Endothelial cell of umbilical vein (primary cell): ENCODE data around the gene FAM111B. TPM values are rescaled to one million over a fixed set of nuclear protein-coding genes. Genes with fewer than 3 reads are reported as not detected.

Experiments
- Bru-seq: library from RNA; stranded (reverse); fragments of 400-500 nt; gene quantifications from one replicate; lab custom pipeline; 2021; lab: Mats Ljungman, UMichigan
- BruChase-seq, 2 experiments: library from RNA; stranded (reverse); fragments of 400-500 nt; gene quantifications; one replicate each; lab custom pipeline; 2021; lab: Mats Ljungman, UMichigan
- BruUV-seq: library from RNA; stranded (reverse); fragments of 400-500 nt; replicated peaks from 2 replicates; lab custom pipeline; 2021; lab: Mats Ljungman, UMichigan
- CTCF ChIA-PET: fragments of 300-600, 350-600 bp; sonication (Branson Sonifier 250); formaldehyde crosslinking; loops from one replicate; lab custom pipeline; 2021; ENCODE audit warnings: antibody characterized with exemption, inconsistent platforms; lab: Charles Lee
- POLR2A ChIA-PET: fragments of 300-600, 350-600 bp; sonication (Branson Sonifier 250); formaldehyde crosslinking; loops from one replicate; lab custom pipeline; 2021; ENCODE audit warnings: antibody characterized with exemption, inconsistent platforms; lab: Charles Lee
- DNase-seq: peaks from one replicate; pipeline ENCODE4 v3.0.0-alpha.2; 2011; ENCODE audit warnings: low read depth, low spot score
- FAIRE-seq: peaks from 2 replicates; lab custom pipeline; 2011; peaks lifted over from hg19 to GRCh38; lab: Jason Lieb, UNC
- H2AFZ ChIP-seq: 2 replicates; pipeline ENCODE4 v1.6.0; 2012; ENCODE audit warnings: low read depth, low read length, control low read depth, inconsistent platforms
- H3K27ac ChIP-seq: 2 replicates; pipeline ENCODE4 v1.5.1; 2011; ENCODE audit warnings: low read depth, mild to moderate bottlenecking, control low read depth, low read length, moderate library complexity; ENCODE audit not compliant: insufficient read depth
- H3K27me3 ChIP-seq, 2 experiments: 2 replicates each; pipeline versions ENCODE4 v1.6.0 to v1.6.1; 2011; ENCODE audit warnings: low read length in 2 of 2, mixed read lengths in 1 of 2; ENCODE audit not compliant: control insufficient read depth in 2 of 2, insufficient read depth in 2 of 2
- H3K36me3 ChIP-seq, 2 experiments: 2 replicates in 1 of 2; 3 replicates in 1 of 2; pipeline ENCODE4 v1.5.1; 2011; ENCODE audit warnings: low read length in 2 of 2, mild to moderate bottlenecking in 1 of 2, moderate library complexity in 1 of 2; ENCODE audit not compliant: control insufficient read depth in 2 of 2, insufficient read depth in 2 of 2; ENCODE audit errors: extremely low read depth in 1 of 2
- H3K4me1 ChIP-seq: 3 replicates; pipeline ENCODE4 v1.5.1; 2011; ENCODE audit warnings: mild to moderate bottlenecking, low read length; ENCODE audit not compliant: control insufficient read depth, insufficient read depth; ENCODE audit errors: extremely low read depth
- H3K4me2 ChIP-seq: 2 replicates; pipeline ENCODE4 v1.6.1; 2011; ENCODE audit warnings: low read length, control low read depth, mixed read lengths; ENCODE audit not compliant: insufficient read depth
- H3K4me3 ChIP-seq, 3 experiments: fragments of 200-600 bp in 1 of 3; sonication (generic), shearing (Covaris generic) in 1 of 3; replicated peaks in 1 of 3; 2 replicates each; pipeline ENCODE4 v1.5.1; 2011 to 2016; ENCODE audit warnings: control low read depth in 3 of 3, low read length in 3 of 3, mild to moderate bottlenecking in 2 of 3, inconsistent platforms in 1 of 3, low read depth in 1 of 3, moderate library complexity in 1 of 3; ENCODE audit not compliant: insufficient read depth in 1 of 3
- H3K79me2 ChIP-seq: 2 replicates; pipeline ENCODE4 v1.6.0; 2012; ENCODE audit warnings: low read length, inconsistent platforms; ENCODE audit not compliant: control insufficient read depth, insufficient read depth
- H3K9ac ChIP-seq: replicated peaks from 2 replicates; pipeline ENCODE3; 2011; ENCODE audit warnings: low read length, control low read depth; ENCODE audit not compliant: insufficient read depth; ENCODE audit errors: extremely low read depth
- H3K9me1 ChIP-seq: replicated peaks from 3 replicates; pipeline ENCODE4 v1.6.0; 2011; ENCODE audit warnings: mild to moderate bottlenecking, low read length; ENCODE audit not compliant: control insufficient read depth, insufficient read depth; ENCODE audit errors: extremely low read depth
- H3K9me3 ChIP-seq: replicated peaks from 2 replicates; pipeline ENCODE4 v1.5.1; 2012; ENCODE audit warnings: low read length, inconsistent platforms; ENCODE audit not compliant: control insufficient read depth, insufficient read depth
- H4K20me1 ChIP-seq: replicated peaks from 2 replicates; pipeline ENCODE3; 2011; ENCODE audit warnings: mild to moderate bottlenecking, low read length; ENCODE audit not compliant: control insufficient read depth, insufficient read depth; ENCODE audit errors: extremely low read depth
- EZH2 ChIP-seq: IDR thresholded peaks from 2 replicates; pipeline ENCODE4 v1.6.1; 2012; ENCODE audit warnings: borderline replicate concordance, low read depth, mild to moderate bottlenecking, moderate library complexity, low read length, inconsistent platforms; ENCODE audit not compliant: severe bottlenecking
- FOS ChIP-seq: IDR thresholded peaks from 2 replicates; pipeline ENCODE4 v1.6.1; 2011; ENCODE audit warnings: mild to moderate bottlenecking, low read length, moderate library complexity, borderline replicate concordance; ENCODE audit not compliant: insufficient read depth
- JUN ChIP-seq: IDR thresholded peaks from 2 replicates; pipeline ENCODE4 v1.6.1; 2011; ENCODE audit warnings: borderline replicate concordance, low read depth; ENCODE audit not compliant: insufficient read length, insufficient read depth
- POLR2A ChIP-seq: IDR thresholded peaks from 2 replicates; pipeline ENCODE4 v1.6.1; 2012; ENCODE audit warnings: low read depth, mild to moderate bottlenecking, control low read depth, low read length
- dilution Hi-C: fragments of 300-500 bp; cut with MboI; formaldehyde crosslinking; loops from one replicate; pipeline ENCODE4 v1.15.0; 2019; ENCODE audit warnings: low sequenced_read_pairs; ENCODE audit not compliant: extremely low pct_ligation_motif_present
- intact Hi-C: fragments of 100-400 bp; cut with micrococcal nuclease; formaldehyde crosslinking; loops from one replicate; pipeline ENCODE4 v1.10.0; 2022
- long read RNA-seq: library from polyadenylated mRNA; stranded (forward); transcript quantifications from one replicate; pipeline ENCODE4 v2.0.0, GENCODE V29; 2021
- polyA minus RNA-seq, 3 experiments: library from RNA; depleted of rRNA, polyadenylated mRNA; stranded (reverse); fragments of >200 nt; gene quantifications; 1 replicate in 1 of 3; 2 replicates in 2 of 3; pipeline ENCODE4 v1.2.3, GENCODE V29; 2011
- polyA plus RNA-seq, 4 experiments: library from polyadenylated mRNA; depleted of rRNA in 3 of 4; stranded (reverse) in 3 of 4; unstranded in 1 of 4; fragments of >200 nt; gene quantifications; 2 replicates each; pipeline versions ENCODE4 v1.2.1 to v1.2.3, GENCODE V29; 2011 to 2012; ENCODE audit warnings: missing spikeins in 1 of 4
- total RNA-seq: library from RNA; stranded (reverse); gene quantifications from 2 replicates; pipeline ENCODE4 v1.2.3, GENCODE V29; 2021

FAM111B gene
- 17.4 and 21.9 TPM in 2 replicates for total RNA-seq
- polyA plus RNA-seq: 2.0 and 2.7 TPM in 2 replicates
- polyA plus RNA-seq (2011; cell fraction: cytosol; rRNA removed): 5.8 and 6.6 TPM in 2 replicates
- polyA plus RNA-seq (2011; cell fraction: nucleus; rRNA removed): 5.8 and 7.2 TPM in 2 replicates
- polyA plus RNA-seq (2012): 6.1 and 12.9 TPM in 2 replicates
- polyA minus RNA-seq: 5.5 and 7.1 TPM in 2 replicates
- 22.5 TPM for polyA minus RNA-seq (2011; cell fraction: cytosol; rRNA and poly(A)+ RNA removed)
- polyA minus RNA-seq (2011; cell fraction: nucleus; rRNA and poly(A)+ RNA removed): 13.1 and 21.8 TPM in 2 replicates
- percentile 88 among the genes with signal in this experiment for Bru-seq, nascent RNA
- BruChase-seq, experiment 1, labeled RNA remaining after a 6-hour chase: percentile 63 among the genes with signal in this experiment
- BruChase-seq, experiment 2, labeled RNA remaining after a 2-hour chase: percentile 81 among the genes with signal in this experiment
- long read RNA-seq, transcript FAM111B-201 (4 exons, 3,488 nt): major isoform, 10 of 14 reads
- long read RNA-seq, partial matches to known transcripts: 0 of 14 reads
- long read RNA-seq, other reads (novel, unspliced or antisense): 4 of 14 reads

DNA sequence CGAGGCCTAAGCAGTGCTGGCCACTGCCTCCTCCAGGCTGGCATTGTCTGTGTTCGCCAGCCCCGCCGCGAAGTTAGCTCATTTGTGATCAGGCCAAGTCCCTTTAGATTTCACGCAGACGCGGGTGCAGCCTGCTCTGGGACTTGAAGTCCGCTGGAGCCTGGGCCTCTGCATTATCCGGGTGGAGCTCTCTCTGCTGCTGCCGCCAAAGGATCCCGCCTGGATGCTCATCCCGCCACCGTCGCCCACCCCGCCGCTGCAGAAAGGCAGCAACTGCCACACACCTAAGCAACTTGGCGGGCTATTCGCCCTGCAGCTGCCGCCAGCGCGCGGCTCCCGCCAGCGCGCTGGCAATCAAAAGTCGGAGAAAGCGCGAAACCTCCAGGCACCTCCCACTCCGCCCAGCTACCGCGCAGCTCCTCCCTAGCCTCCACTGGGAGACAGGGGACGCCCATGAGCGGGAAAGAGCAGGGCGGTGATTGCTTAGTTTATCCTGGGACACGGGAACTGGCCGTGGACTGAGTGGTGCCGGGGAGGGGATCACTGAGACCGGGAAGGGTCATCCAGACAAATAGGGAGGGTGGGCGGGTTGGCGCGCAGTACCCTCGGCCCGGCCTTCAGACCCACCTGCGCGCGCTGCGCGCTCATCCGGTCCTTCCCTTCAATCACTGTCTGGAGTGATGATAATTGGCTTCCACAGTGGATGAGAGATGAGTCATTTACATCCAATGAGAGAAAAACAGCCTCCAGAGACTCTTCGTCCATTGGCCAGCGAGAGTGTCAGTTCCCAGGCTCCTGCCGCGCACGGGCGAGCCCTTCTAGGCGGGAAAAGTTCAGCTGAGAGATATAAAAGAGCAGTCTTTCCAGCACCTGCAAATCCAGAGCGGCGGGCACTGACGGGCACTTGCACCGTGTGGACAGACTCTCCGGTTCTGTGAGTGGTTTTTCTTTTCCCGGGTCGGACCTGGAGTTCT, at the start of gene FAM111B:
Gene FAM111B, plus strand, starts transcription at position 875 of the 974 bp plus-strand sequence. CDS start 2,389 bp downstream, outside the sequence.
- H3K4me2 ChIP-seq: peak within 1 kb of the TSS; percentile 70
- DNase-seq (peak; percentile 91), FAIRE-seq (peak; percentile 83)
- H4K20me1 ChIP-seq: no peaks in the 10 kb centered on the region
- BruUV-seq: no TSS peak
- no peaks in the 10 kb centered on the region for H3K9me3 ChIP-seq
- H3K9ac ChIP-seq: peak within 1 kb of the TSS; percentile 61
- ChIA-PET POLR2A (interaction anchor here (0.8 kb wide), 1 partner anchor 50 kb away, joined by 5 read pairs; no protein-coding TSS in a partner anchor), CTCF (interaction anchor here (0.7 to 4.5 kb wide), 10 partner anchors 9 to 65 kb away, joined by 3 to 47 read pairs (median 8); partner anchors contain the start of genes DTX4 and FAM111A)
- H3K4me3 ChIP-seq: peak within 1 kb of the TSS; percentile 44 to 74 (median 56)
- H2AFZ ChIP-seq: peak within 1 kb of the TSS; percentile 96
- H3K9me1 ChIP-seq: no peaks in the 10 kb centered on the region
- peak within 1 kb of the TSS; percentile 39 for H3K27ac ChIP-seq
- intact Hi-C loops: loop anchor here (1.0 to 2.0 kb wide), 3 partner anchors 14 to 528 kb away; partner anchors contain the start of genes FAM111A and ZFP91
- H3K36me3 ChIP-seq: no peaks in the 10 kb centered on the region
- H3K79me2 ChIP-seq: peaks cover 7% of the 10 kb centered on the region
- peaks cover 0 to 3% of the 10 kb centered on the region in 2 experiments for H3K27me3 ChIP-seq
- TF ChIP-seq JUN (peak; percentile 74), FOS (peak; percentile 71), EZH2 (no peak), POLR2A (peak; percentile 29)
- dilution Hi-C loops: no loop called here
- peaks cover 20% of the 10 kb centered on the region for H3K4me1 ChIP-seq
